HTR-8/SVneo (cell line): ENCODE data around the gene CTCFL.

Experiments used
- DNase-seq: peaks from one replicate; pipeline ENCODE4 v3.0.0; 2011; ENCODE audit warnings: low spot score, mixed read lengths; ENCODE audit not compliant: insufficient read length
- FAIRE-seq: peaks from 2 replicates; lab custom pipeline; 2011; peaks lifted over from hg19 to GRCh38; lab: Jason Lieb, UNC

Gene CTCFL

DNA sequence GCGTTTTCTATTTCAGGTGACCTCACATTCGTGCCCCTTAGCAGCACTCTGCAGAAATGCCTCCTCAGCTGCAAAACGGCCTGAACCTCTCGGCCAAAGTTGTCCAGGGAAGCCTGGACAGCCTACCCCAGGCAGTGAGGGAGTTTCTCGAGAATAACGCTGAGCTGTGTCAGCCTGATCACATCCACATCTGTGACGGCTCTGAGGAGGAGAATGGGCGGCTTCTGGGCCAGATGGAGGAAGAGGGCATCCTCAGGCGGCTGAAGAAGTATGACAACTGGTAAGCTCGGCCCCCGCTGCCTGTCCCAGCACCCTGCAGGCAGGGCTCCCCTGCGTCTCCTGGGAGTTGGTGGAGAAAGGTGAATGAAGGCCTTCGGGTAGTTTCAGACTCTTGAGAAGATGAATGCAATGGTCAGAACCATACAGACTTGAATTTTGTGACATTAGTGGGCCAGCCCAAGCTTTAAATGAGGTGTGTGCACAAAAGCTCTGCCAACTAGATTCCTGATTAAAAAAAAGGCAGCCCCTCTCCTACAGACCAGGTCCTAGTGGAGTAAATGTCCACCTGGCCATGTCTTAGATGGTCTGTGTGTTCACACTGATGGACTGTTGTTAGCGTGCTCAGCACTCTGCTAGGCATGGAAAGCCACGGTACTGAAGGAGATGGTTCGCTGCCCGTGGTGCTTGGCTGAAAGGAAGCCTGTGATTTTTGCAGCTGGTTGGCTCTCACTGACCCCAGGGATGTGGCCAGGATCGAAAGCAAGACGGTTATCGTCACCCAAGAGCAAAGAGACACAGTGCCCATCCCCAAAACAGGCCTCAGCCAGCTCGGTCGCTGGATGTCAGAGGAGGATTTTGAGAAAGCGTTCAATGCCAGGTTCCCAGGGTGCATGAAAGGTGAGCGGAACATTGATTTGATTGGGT is 36.7 kb upstream of the CTCFL start:
- FAIRE-seq = peak; percentile 86
- DNase-seq = no peak

DNA sequence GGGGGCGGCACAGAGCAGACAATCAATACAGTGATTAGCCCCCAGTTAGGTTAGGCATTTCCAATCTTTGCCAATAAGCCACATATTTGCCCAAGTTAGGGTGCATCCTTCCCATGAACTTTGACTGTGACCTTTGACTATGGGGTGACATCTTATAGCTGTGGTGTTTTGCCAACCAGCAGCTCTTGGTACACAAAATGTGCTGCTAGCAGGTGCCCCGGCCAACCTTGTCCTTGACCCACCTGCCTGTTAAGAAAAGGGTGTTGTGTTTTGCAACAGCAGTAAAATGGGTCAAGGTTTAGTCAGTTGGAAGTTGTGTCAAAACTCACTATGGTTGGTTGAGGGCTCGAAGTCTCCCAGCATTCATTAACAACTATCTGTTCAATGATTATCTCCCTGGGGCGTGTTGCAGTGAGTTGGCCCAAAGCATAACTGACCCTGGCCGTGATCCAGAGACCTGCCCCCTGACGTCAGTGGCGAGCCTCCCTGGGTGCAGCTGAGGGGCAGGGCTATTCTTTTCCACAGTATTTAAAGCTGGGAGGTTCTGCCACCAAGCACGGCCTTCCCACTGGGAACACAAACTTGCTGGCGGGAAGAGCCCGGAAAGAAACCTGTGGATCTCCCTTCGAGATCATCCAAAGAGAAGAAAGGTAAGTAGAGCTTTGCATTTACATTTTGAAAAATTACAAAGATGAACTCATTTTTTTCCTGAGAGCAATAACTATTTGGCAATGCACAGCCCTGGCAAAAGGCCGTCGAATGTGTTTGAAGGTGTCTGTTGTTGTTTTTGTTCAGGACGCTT is 35.8 kb upstream of the CTCFL start, which contains the start of gene PCK1:
PCK1 (plus strand) TSS at position 557 of the 802 bp plus-strand sequence. CDS start 302 bp downstream, outside the sequence.
- FAIRE-seq (peak; percentile 85), DNase-seq (peak; percentile 66)

- DNase-seq (no peak), FAIRE-seq (peak; percentile 65)
Measured at GRCh38 chr20:57559658-57560553, 35.0 kb upstream of the CTCFL start.

DNA sequence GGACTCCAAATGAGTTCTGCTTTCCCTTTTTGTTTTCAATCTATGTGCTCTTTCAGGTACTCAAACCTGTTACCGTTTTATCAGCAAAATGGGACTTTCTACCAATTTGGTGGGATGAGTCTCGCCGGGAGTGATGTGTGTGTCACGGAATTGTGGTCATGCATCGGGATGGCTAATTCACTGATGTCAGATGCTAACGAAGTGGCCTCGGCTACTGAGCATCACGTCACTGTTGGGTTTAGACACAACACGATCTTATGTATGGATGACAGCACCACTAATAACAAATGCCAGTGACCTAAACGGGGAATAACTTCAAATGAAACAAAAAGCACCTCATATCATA is 34.3 kb upstream of the CTCFL start:
- DNase-seq = no peak
- FAIRE-seq = peak; percentile 93

DNA sequence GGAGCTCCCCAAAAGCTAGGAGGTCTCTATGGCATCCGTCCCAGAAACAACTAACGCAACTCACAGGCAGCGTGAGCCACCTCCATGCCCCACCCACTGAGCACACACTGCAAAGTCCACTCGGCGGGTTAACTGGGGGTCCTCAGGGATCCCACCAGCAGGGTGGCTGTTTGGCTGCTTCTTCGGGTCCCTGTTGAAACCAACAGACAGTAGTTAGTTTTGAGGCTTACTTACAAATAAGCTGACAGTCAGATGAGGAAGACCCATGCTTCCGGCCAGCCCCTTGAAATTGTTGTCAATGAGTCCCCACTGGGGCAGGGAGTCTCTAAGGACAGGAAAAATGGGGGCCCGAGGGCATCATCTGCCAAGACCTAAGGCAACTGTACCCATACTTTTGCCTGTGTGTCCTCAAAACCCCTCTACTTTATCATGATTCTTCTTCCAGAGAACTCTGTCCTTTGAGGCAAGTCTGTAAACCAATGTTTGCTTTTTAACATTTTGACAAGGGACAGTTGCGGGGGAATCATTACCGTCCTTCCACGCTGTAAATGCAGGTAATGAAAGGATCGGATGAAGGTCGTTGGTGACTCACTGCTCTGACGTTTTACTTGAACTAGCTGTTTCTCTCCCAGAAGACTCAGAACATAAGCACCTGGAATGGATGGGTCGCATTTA is 33.8 kb upstream of the CTCFL start:
- FAIRE-seq = no peak

DNA sequence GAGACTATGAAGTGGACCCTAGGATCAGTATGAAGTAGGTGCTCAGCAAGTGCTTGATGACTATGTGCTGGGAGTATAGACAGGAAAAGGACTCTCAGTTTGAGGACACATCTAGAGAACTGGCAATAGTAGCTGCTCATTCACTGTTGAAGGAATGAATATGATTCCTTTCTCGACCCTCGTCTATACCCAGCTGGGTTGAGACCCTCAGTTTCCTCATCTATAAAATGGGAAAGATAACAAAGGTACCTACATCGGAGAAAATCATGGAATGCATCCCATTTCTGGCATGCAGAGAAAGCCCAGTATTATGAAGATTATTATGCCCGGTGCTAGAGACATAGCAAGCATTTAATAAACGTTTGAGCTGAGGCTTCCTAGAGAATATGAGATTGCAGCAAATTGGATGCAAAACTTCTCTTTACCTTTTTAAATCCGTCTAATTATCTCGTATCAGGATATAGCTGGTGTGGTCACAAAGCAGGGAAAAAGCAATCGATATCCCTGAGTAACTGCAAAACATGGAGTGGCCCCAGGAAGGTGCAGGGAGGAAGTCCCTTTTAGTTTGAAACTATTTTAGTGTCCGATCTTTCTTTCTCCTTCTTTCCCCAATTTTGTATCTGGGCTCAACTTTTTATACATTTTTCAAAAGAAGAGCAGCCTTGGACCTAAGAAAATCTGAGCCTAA is 33.1 kb upstream of the CTCFL start:
- DNase-seq = no peak
- FAIRE-seq = peak; percentile 9

More for the DNA sequence above, 33.8 kb upstream of the CTCFL start:
- DNase-seq = no peak

GRCh38 chr20:57556980-57557274 is 32.0 kb upstream of the CTCFL start:
- peak; percentile 72 for FAIRE-seq
- DNase-seq = no peak

GRCh38 chr20:57555457-57556184 is 30.7 kb upstream of the CTCFL start:
- FAIRE-seq = no peak

DNA sequence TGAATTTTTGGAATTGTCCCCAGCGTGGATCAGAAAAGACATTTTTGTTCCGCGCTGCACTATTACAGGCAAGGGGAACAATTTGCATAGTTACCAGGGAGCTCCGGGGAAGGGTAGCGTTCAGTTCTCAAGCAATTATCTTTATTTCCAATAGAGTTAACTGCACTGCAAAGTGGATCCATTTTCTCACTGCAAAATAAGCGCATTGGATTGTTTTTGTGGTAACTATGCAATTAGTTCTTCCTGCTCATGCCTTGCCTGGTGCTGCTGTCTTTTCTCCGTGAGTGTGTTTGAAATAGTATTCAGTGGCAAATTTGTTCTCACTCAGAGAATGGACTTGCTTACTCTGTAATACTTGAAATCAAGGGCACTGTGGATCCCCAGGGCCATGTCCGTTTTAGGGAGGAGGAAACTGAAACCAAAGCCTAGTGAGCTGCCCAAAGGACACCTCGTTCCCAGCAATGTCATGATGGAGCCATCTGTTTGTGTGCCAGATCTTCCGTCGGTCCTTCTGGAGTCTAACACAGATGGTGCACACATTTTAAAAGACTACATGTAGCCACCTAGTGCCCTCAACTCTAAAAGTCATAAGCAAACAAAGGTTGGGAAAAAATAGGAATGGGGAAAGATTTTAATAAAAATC is 28.6 kb upstream of the CTCFL start:
- no peak for DNase-seq
- FAIRE-seq = peak; percentile 80

More at GRCh38 chr20:57555457-57556184, 30.7 kb upstream of the CTCFL start:
- DNase-seq = no peak

- no peak for DNase-seq
- peak; percentile 44 for FAIRE-seq
Measured at GRCh38 chr20:57552471-57552870, 27.5 kb upstream of the CTCFL start.

GRCh38 chr20:57548177-57549058 is 23.5 kb upstream of the CTCFL start:
- peak; percentile 90 for FAIRE-seq
- no peak for DNase-seq

GRCh38 chr20:57546956-57547649 is 22.2 kb upstream of the CTCFL start:
- FAIRE-seq (peak; percentile 13), DNase-seq (no peak)

GRCh38 chr20:57545927-57546662 is 21.2 kb upstream of the CTCFL start:
- peak; percentile 94 for FAIRE-seq
- no peak for DNase-seq

DNA sequence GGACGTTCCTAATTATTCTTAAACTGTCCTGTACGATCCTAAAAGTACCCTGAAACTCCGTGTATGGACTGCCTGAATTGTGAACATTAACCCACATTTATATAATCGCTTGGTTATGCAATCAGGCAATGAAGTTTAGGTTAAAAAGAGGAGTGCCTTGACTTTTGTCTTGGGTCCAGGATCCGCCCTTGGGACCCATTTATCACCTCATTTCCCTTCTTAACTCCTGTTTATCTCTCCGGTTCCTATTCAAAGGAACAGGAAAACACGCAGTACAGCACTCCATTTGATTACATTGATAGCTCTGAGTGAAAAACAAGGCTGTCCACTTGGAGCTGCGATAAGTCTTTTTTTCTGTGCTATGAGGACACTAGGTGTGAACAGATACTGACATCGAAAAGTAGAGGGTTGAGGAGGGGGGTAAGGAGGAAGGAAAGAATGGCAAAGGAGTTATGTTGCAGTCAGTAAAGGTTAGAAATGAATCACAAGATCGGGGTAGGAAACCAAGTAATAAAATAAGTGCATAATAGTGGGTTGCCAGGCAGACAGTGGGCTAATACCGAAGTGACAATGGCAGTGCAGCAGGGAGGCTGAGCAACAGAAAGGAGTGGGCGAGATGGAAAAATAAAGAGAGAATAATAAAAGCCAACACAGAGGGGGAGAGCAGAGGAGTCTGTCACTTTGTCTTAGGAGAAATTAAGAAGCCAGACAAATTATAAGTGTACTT is 20.1 kb upstream of the CTCFL start:
- DNase-seq (no peak), FAIRE-seq (peak; percentile 95)

- peak; percentile 26 for FAIRE-seq
- DNase-seq = no peak
Measured at GRCh38 chr20:57543754-57544153, 18.8 kb upstream of the CTCFL start.
